Kasumi-1 (cell line): ENCODE measurements around the gene PFKFB3.
"Not testable (repeated sequence)": the region's sequence is repeated elsewhere in the genome, so short reads cannot be mapped to it uniquely, and the experiment has no call there.

Experiments
- DNase-seq, 2 experiments: peaks; one replicate each; lab custom pipeline; 2025; lab: John Stamatoyannopoulos, UW

The PFKFB3 gene

GRCh38 chr10:6272126-6272525, 69.4 kb downstream of the PFKFB3 start:
- DNase-seq, result no peak

GRCh38 chr10:6273351-6273750, 70.6 kb downstream of the PFKFB3 start:
- no peak for DNase-seq

GRCh38 chr10:6274040-6274439, 71.3 kb downstream of the PFKFB3 start:
- DNase-seq, result no peak

GRCh38 chr10:6274484-6274883, 71.8 kb downstream of the PFKFB3 start:
- DNase-seq, result no peak

GRCh38 chr10:6275022-6275997, 72.6 kb downstream of the PFKFB3 start:
- DNase-seq, result peak; percentile 95

- no peak for DNase-seq
These were observed 73.6 kb downstream of the PFKFB3 start for GRCh38 chr10:6276356-6276755.

- no peak for DNase-seq
These were observed 75.9 kb downstream of the PFKFB3 start for GRCh38 chr10:6278519-6279120.

- no peak for DNase-seq
These were observed 77.0 kb downstream of the PFKFB3 start for GRCh38 chr10:6279540-6280267.

- no peak for DNase-seq
These were observed 77.6 kb downstream of the PFKFB3 start for GRCh38 chr10:6280291-6280690.

GRCh38 chr10:6282454-6282958, 79.8 kb downstream of the PFKFB3 start:
- DNase-seq, result no peak

GRCh38 chr10:6283655-6284054, 80.9 kb downstream of the PFKFB3 start:
- DNase-seq, result no peak

GRCh38 chr10:6290621-6291020, 87.9 kb downstream of the PFKFB3 start:
- DNase-seq, result not testable (repeated sequence)

- DNase-seq, result peak; percentile 73
These were observed 90.0 kb downstream of the PFKFB3 start for GRCh38 chr10:6292741-6293151.

- DNase-seq, result not testable (repeated sequence)
These were observed 93.7 kb downstream of the PFKFB3 start for GRCh38 chr10:6296425-6296824.

- no peak for DNase-seq
These were observed 94.1 kb downstream of the PFKFB3 start for GRCh38 chr10:6296828-6297251.

- DNase-seq, result no peak
These were observed 94.8 kb downstream of the PFKFB3 start for GRCh38 chr10:6297522-6297921.

GRCh38 chr10:6297951-6298381, 95.2 kb downstream of the PFKFB3 start:
- DNase-seq, result no peak

GRCh38 chr10:6298428-6298827, 95.7 kb downstream of the PFKFB3 start:
- no peak for DNase-seq

- DNase-seq, result no peak
These were observed 96.5 kb downstream of the PFKFB3 start for GRCh38 chr10:6299234-6299633.

GRCh38 chr10:6299743-6300105, 97.0 kb downstream of the PFKFB3 start:
- no peak for DNase-seq

- peak; percentile 80 to 88 for DNase-seq
These were observed 97.5 kb downstream of the PFKFB3 start for GRCh38 chr10:6300106-6300783.
